Neural cell (in vitro differentiated cells): ENCODE data around the gene CST8.

ENCODE experiments used
- CTCF ChIP-seq: fragments of 450-650 bp; IDR thresholded peaks from 2 replicates; pipeline ENCODE4 v1.5.1; 2014; ENCODE audit warnings: antibody characterized with exemption, mild to moderate bottlenecking, moderate library complexity; ENCODE audit not compliant: poor library complexity, severe bottlenecking
- EP300 ChIP-seq: fragments of 450-650 bp; conservative IDR thresholded peaks from 2 replicates; pipeline ENCODE4 v1.6.1; 2014; ENCODE audit warnings: antibody characterized with exemption, mild to moderate bottlenecking, moderate library complexity; ENCODE audit not compliant: poor library complexity, severe bottlenecking
- EZH2 ChIP-seq: fragments of 200-600, 300-800 bp; shearing (Covaris generic), sonication (generic); IDR thresholded peaks from 2 replicates; pipeline ENCODE4 v1.6.1; 2014; ENCODE audit warnings: antibody characterized with exemption, low read length, borderline replicate concordance, mild to moderate bottlenecking; ENCODE audit not compliant: insufficient read depth, poor library complexity, severe bottlenecking
- MXI1 ChIP-seq: fragments of 450-650 bp; conservative IDR thresholded peaks from 2 replicates; pipeline ENCODE4 v1.6.1; 2014; ENCODE audit warnings: antibody characterized with exemption, mild to moderate bottlenecking; ENCODE audit not compliant: poor library complexity, severe bottlenecking
- POLR2AphosphoS5 ChIP-seq: IDR thresholded peaks from 2 replicates; pipeline ENCODE4 v1.6.1; 2012
- RAD21 ChIP-seq: fragments of 450-650 bp; conservative IDR thresholded peaks from 2 replicates; pipeline ENCODE4 v1.6.1; 2014; ENCODE audit warnings: antibody characterized with exemption, mild to moderate bottlenecking, moderate library complexity
- REST ChIP-seq: IDR thresholded peaks from 2 replicates; pipeline ENCODE4 v1.6.1; 2012; ENCODE audit warnings: borderline replicate concordance
- TAF1 ChIP-seq: IDR thresholded peaks from 2 replicates; pipeline ENCODE4 v1.6.1; 2012; ENCODE audit warnings: low read depth

- no peak for TF ChIP-seq EP300
- no peak for TF ChIP-seq CTCF
- TF ChIP-seq RAD21, result no peak
- TF ChIP-seq POLR2AphosphoS5, result no peak
- TF ChIP-seq EZH2, result no peak
- no peak for TF ChIP-seq TAF1
- TF ChIP-seq MXI1, result no peak
- TF ChIP-seq REST, result no peak
Measured at GRCh38 chr20:23530937-23531567, 40.1 kb downstream of the CST8 start.
